K562 (cell line): ENCODE measurements around the gene CRACR2B. TPM values are rescaled to one million over a fixed set of nuclear protein-coding genes. Genes with fewer than 3 reads are reported as not detected.

Experiments used
- ATAC-seq: fragments of 200-7000 bp; cut with Tn5 transposase; 3 replicates; pipeline ENCODE4 v1.9.1; 2020; ENCODE audit warnings: moderate library complexity
- BruUV-seq: library from RNA; stranded (reverse); fragments of 400-500 nt; replicated peaks from 2 replicates; lab custom pipeline; 2021; lab: Mats Ljungman, UMichigan
- CTCF ChIA-PET: fragments of 300-600 bp; formaldehyde crosslinking; extraction: SDS; loops from one replicate; lab custom pipeline; 2021; ENCODE audit warnings: low intra/inter-chr PET ratio; lab: Yijun Ruan, JAX
- POLR2A ChIA-PET: fragments of 300-600, 350-650 bp; sonication (Branson Sonifier 250); formaldehyde crosslinking; extraction: SDS; loops from one replicate; lab custom pipeline; 2021; ENCODE audit warnings: antibody characterized with exemption, inconsistent platforms; lab: Yijun Ruan, JAX
- DNase-seq, 4 experiments: peaks; one replicate each; pipeline versions ENCODE4 v3.0.0 to v3.0.0-alpha.2; 2011 to 2018; ENCODE audit warnings: low spot score in 3 of 4, mixed read lengths in 3 of 4; ENCODE audit errors: extremely low read depth in 1 of 4
- FAIRE-seq: peaks from 2 replicates; lab custom pipeline; 2011; peaks lifted over from hg19 to GRCh38; lab: Jason Lieb, UNC
- H2AFZ ChIP-seq: 2 replicates; pipeline ENCODE4 v1.6.0; 2011; ENCODE audit warnings: low read depth, low read length, control low read depth, inconsistent platforms
- H3K27ac ChIP-seq: fragments of 200-600 bp; 3 replicates; pipeline ENCODE4 v1.8.0; 2011; ENCODE audit warnings: low read depth, mild to moderate bottlenecking, control low read depth, inconsistent platforms, low read length, moderate library complexity, mixed read lengths; ENCODE audit errors: extremely low read depth
- H3K27me3 ChIP-seq, 2 experiments: fragments of 300-600 bp in 1 of 2; 2 replicates in 1 of 2; 3 replicates in 1 of 2; pipeline versions ENCODE4 v1.6.0 to v1.8.0; 2011; ENCODE audit warnings: inconsistent platforms in 2 of 2, low read length in 2 of 2, mild to moderate bottlenecking in 1 of 2, mixed read lengths in 1 of 2, moderate library complexity in 1 of 2; ENCODE audit not compliant: control insufficient read depth in 2 of 2, insufficient read depth in 2 of 2
- H3K36me3 ChIP-seq: fragments of 300-600 bp; 3 replicates; pipeline ENCODE4 v1.8.0; 2011; ENCODE audit warnings: mild to moderate bottlenecking, low read length, inconsistent platforms; ENCODE audit not compliant: control insufficient read depth, insufficient read depth
- H3K4me1 ChIP-seq, 2 experiments: fragments of 200-600 bp in 1 of 2; replicated peaks in 1 of 2; 2 replicates in 1 of 2; 3 replicates in 1 of 2; pipeline versions ENCODE4 v1.5.1 to v1.8.0; 2011; ENCODE audit warnings: inconsistent platforms in 2 of 2, low read length in 2 of 2, mild to moderate bottlenecking in 1 of 2, mixed read lengths in 1 of 2, moderate library complexity in 1 of 2; ENCODE audit not compliant: control insufficient read depth in 2 of 2, insufficient read depth in 2 of 2
- H3K4me2 ChIP-seq: 2 replicates; pipeline ENCODE4 v1.6.1; 2011; ENCODE audit warnings: low read length, control low read depth, inconsistent platforms, mixed read lengths; ENCODE audit not compliant: insufficient read depth
- H3K4me3 ChIP-seq: fragments of 200-600 bp; sonication (generic), shearing (Covaris generic); 2 replicates; pipeline ENCODE4 v1.5.1; 2016; ENCODE audit warnings: control low read depth, inconsistent platforms
- H3K79me2 ChIP-seq: fragments of 200-600 bp; 3 replicates; pipeline ENCODE4 v1.8.0; 2011; ENCODE audit warnings: low read length, inconsistent platforms; ENCODE audit not compliant: control insufficient read depth, insufficient read depth
- H3K9ac ChIP-seq, 2 experiments: 2 replicates each; pipeline versions ENCODE4 v1.6.0 to v1.6.1; 2011; ENCODE audit warnings: low read depth in 2 of 2, low read length in 2 of 2, control low read depth in 1 of 2, inconsistent platforms in 1 of 2, mild to moderate bottlenecking in 1 of 2, mixed read lengths in 1 of 2; ENCODE audit not compliant: insufficient read depth in 1 of 2
- H3K9me1 ChIP-seq: one replicate; pipeline ENCODE4 v1.6.0; 2011; ENCODE audit warnings: inconsistent platforms, mild to moderate bottlenecking, low read length, moderate library complexity; ENCODE audit not compliant: control insufficient read depth, insufficient read depth
- H3K9me3 ChIP-seq: replicated peaks from 2 replicates; pipeline ENCODE4 v1.5.1; 2011; ENCODE audit warnings: low read depth, low read length, inconsistent platforms; ENCODE audit not compliant: control insufficient read depth, insufficient read depth
- H4K20me1 ChIP-seq: replicated peaks from 2 replicates; pipeline ENCODE4 v1.6.1; 2011; ENCODE audit warnings: low read length, inconsistent platforms, mixed read lengths; ENCODE audit not compliant: control insufficient read depth, insufficient read depth
- NFE2 ChIP-seq: IDR thresholded peaks from 2 replicates; pipeline ENCODE4 v1.6.1; 2014; ENCODE audit warnings: antibody characterized with exemption, low read depth
- NR3C1 ChIP-seq: sonication (generic); formaldehyde crosslinking; IDR thresholded peaks from 2 replicates; pipeline ENCODE4 v1.8.1; 2022; ENCODE audit warnings: missing genetic modification reagents
- POLR2G ChIP-seq: fragments of 200-400 bp; formaldehyde crosslinking; IDR thresholded peaks from 2 replicates; pipeline ENCODE4 v1.6.1; 2017; ENCODE audit warnings: low read depth, mild to moderate bottlenecking, antibody characterized with exemption, low read length, moderate library complexity
- RBFOX2 ChIP-seq: fragments of 200-400 bp; formaldehyde crosslinking; IDR thresholded peaks from 2 replicates; pipeline ENCODE4 v1.6.1; 2017; ENCODE audit warnings: low read depth, mild to moderate bottlenecking, low read length, moderate library complexity
- RCOR1 ChIP-seq, 2 experiments: IDR thresholded peaks; 2 replicates each; pipeline ENCODE4 v1.6.1; 2012; ENCODE audit warnings: low read depth in 2 of 2, low read length in 2 of 2, borderline replicate concordance in 1 of 2, improper control_type of control experiment in 1 of 2
- SRSF1 ChIP-seq: fragments of 200-400 bp; formaldehyde crosslinking; IDR thresholded peaks from 2 replicates; pipeline ENCODE4 v1.6.1; 2017; ENCODE audit warnings: mild to moderate bottlenecking, low read depth, low read length, moderate library complexity
- ZNF699 ChIP-seq: fragments of 250-450 bp; sonication (Bioruptor Pico); IDR thresholded peaks from 2 replicates; pipeline ENCODE4 v1.8.0; 2021; ENCODE audit warnings: mild to moderate bottlenecking, moderate library complexity; ENCODE audit not compliant: insufficient replicate concordance
- WGBS: fragments of 100-300 bp; shearing (Covaris generic); methylation state at CpG from one replicate; pipeline ENCODE4 v1.1.6; 2016; ENCODE audit warnings: low coverage, mixed read lengths; ENCODE audit not compliant: insufficient coverage; ENCODE audit errors: missing lambda C conversion rate; 5-methylcytosine and 5-hydroxymethylcytosine counted together
- in situ Hi-C: fragments of 300-500 bp; cut with MboI; formaldehyde crosslinking; loops from 4 replicates; pipeline ENCODE4 v1.15.0; 2018; ENCODE audit warnings: inconsistent platforms, mixed read lengths
- intact Hi-C: fragments of 100-400 bp; cut with micrococcal nuclease; formaldehyde crosslinking; loops from 2 replicates; pipeline ENCODE4 v1.14.2; 2022
- polyA plus RNA-seq, 8 experiments: library from polyadenylated mRNA; depleted of rRNA in 4 of 8; stranded (reverse) in 5 of 8; unstranded in 3 of 8; fragments of >200 nt; fragmentation: Nextera tagmentation in 2 of 8; fragmentation: Illumina TruSeq in 1 of 8; extraction: Ambion mirVana in 2 of 8; extraction: Trizol in 1 of 8; gene quantifications; 2 replicates each; pipeline versions ENCODE4 v1.2.1 to v1.2.3, GENCODE V29; 2011 to 2014; ENCODE audit warnings: inconsistent platforms in 1 of 8, missing spikeins in 1 of 8
- total RNA-seq, 7 experiments: library from RNA; depleted of rRNA in 6 of 7; stranded (reverse); fragments of >200 nt in 6 of 7; fragmentation: Illumina TruSeq in 2 of 7; extraction: Trizol in 2 of 7; gene quantifications; 2 replicates each; pipeline versions ENCODE4 v1.2.1 to v1.2.3, GENCODE V29; 2011 to 2021; ENCODE audit warnings: low replicate concordance in 1 of 7
- TF ChIP-seq, protein P1 (sequence below): conservative IDR thresholded peaks from 2 replicates; pipeline ENCODE4 v1.6.1; 2011; ENCODE audit warnings: low read depth, mild to moderate bottlenecking, low read length; ENCODE audit not compliant: control insufficient read depth

The CRACR2B gene
- total and polyA plus RNA-seq, 9 of the 15 experiments (the other 6 are each of a cell fraction or from before 2014, with no cell fraction given) = 0.10 to 51.0 (median 6.0) TPM

DNA sequence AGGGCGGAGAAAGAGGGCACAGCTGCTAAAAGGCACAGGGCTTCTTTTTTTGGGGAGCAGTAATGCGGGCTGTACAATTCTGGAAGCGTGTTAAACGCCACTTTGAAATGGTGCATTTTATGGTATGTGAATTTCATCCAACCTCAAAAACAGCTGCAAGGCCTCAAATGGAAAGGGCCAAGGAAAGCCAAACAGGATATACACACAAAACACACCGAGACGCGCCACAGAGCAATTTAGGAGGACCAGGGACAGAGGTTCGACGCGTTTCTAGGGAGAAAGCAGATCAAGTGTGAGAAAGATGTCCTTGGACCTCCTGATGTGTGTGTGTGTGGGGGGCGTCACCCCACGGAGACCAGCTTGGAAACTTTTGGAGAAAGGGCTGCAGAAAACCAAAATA, 46.0 kb downstream of the CRACR2B start:
- TF ChIP-seq ZNF699 (CRISPR knock-in tag) (no peak), RCOR1 (IDR thresholded peaks at IDR 0.05; ENCODE audit: borderline replicate concordance in 1 of 2, low read depth in 2 of 2, low read length in 2 of 2) (no peak)
- TF ChIP-seq, all 486 proteins: peak for 0
- ChIA-PET CTCF (no interaction called here), POLR2A (interaction anchor here (0.6 to 2.5 kb wide), 3 partner anchors 11 to 14 kb away, joined by 4 to 13 read pairs (median 4); no protein-coding TSS in a partner anchor)
- FAIRE-seq (no peak), ATAC-seq (no peak), DNase-seq (no peak)
- Histone ChIP-seq H3K9ac (no peak overlapping the region), H3K27ac (no peak overlapping the region), H4K20me1 (peaks cover 28% of the 10 kb centered on the region), H3K36me3 (peaks cover 58% of the 10 kb centered on the region), H2AFZ (no peak overlapping the region), H3K4me3 (no peak overlapping the region), H3K9me1 (peaks cover 20% of the 10 kb centered on the region), H3K79me2 (no peaks in the 10 kb centered on the region), H3K4me1 (peaks cover 29 to 77% of the 10 kb centered on the region in 2 experiments; a peak in 4 of 5 replicates), H3K27me3 (no peaks in the 10 kb centered on the region), H3K4me2 (no peak overlapping the region), H3K9me3 (no peaks in the 10 kb centered on the region)
- intact Hi-C loops = no loop called here
- in situ Hi-C loops = no loop called here
- 79% methylated on average over 11 of the region's 12 CpGs for WGBS
- BruUV-seq = no TSS peak

DNA sequence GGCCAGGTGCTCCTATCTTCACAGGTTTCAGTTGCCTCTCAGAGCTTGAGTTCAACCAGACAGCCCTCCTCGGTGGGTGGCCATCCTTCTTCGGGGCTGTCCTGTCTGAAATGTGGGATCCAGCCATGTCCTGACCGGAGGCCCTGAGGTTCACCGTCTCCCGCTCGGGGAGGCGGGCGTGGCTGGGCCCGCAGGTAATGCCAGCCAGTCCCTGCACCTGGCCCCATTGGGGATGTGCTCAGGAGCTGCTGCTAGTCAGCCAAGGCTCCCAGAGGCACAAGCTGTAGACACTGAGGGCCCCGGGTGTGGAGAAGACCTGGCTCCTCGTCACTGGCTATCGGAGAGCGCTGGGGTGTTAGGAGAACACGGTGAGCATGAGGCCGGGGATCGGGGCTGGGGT, 47.5 kb downstream of the CRACR2B start:
- FAIRE-seq (no peak), ATAC-seq (no peak), DNase-seq (no peak)
- Histone ChIP-seq H3K9ac (peak overlapping the region in 1 of 2 experiments; percentile 74; a peak in 2 of 4 replicates), H3K27ac (no peak overlapping the region; the same call in 2 of the 3 replicates), H3K9me3 (no peaks in the 10 kb centered on the region), H3K4me1 (peaks cover 29 to 69% of the 10 kb centered on the region in 2 experiments; a peak in 4 of 5 replicates), H3K36me3 (peaks cover 55% of the 10 kb centered on the region), H3K4me3 (no peak overlapping the region), H3K79me2 (no peaks in the 10 kb centered on the region), H3K27me3 (no peaks in the 10 kb centered on the region), H3K4me2 (no peak overlapping the region), H4K20me1 (peaks cover 25% of the 10 kb centered on the region), H3K9me1 (peaks cover 20% of the 10 kb centered on the region), H2AFZ (no peak overlapping the region)
- CTCF ChIA-PET = no interaction called here
- WGBS = 89% methylated on average over 15 of the region's 16 CpGs
- TF ChIP-seq NFE2 (no peak), RBFOX2 (0 out of 2 replicates have a peak, but pooled peaks have one; percentile 22), NR3C1 (CRISPR knock-in tag) (0 out of 2 replicates have a peak, but pooled peaks have one; percentile 35), POLR2G (peak; percentile 61), SRSF1 (no peak)
- TF ChIP-seq, protein P1, sequence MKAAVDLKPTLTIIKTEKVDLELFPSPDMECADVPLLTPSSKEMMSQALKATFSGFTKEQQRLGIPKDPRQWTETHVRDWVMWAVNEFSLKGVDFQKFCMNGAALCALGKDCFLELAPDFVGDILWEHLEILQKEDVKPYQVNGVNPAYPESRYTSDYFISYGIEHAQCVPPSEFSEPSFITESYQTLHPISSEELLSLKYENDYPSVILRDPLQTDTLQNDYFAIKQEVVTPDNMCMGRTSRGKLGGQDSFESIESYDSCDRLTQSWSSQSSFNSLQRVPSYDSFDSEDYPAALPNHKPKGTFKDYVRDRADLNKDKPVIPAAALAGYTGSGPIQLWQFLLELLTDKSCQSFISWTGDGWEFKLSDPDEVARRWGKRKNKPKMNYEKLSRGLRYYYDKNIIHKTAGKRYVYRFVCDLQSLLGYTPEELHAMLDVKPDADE = 0 out of 2 replicates have a peak, but pooled peaks have one; percentile 15
- in situ Hi-C loops = no loop called here
- POLR2A ChIA-PET = interaction anchor here (0.6 to 2.5 kb wide), 3 partner anchors 15 to 1327 kb away, joined by 3 to 13 read pairs (median 3); no protein-coding TSS in a partner anchor
- intact Hi-C loops = no loop called here
- no TSS peak for BruUV-seq
